Measurements from ENCODE around the gene ARPP21.

ARPP21 gene

GRCh38 chr3:35690271-35690670, 50.9 kb downstream of the ARPP21 start:
- no peak overlapping the region for H3K4me3 ChIP-seq (ENCODE audit: low read depth, low read length)
- ChIA-PET POLR2A (no interaction called here), CTCF (no interaction called here)
- no peak for TF ChIP-seq CTCF (IDR thresholded peaks at IDR 0.05; ENCODE audit: insufficient read depth, low read length, missing control alignments)
- no peak for DNase-seq (ENCODE audit: low read depth, low spot score)

- no peak for DNase-seq (ENCODE audit: low read depth, low spot score)
- ChIA-PET CTCF (no interaction called here), POLR2A (no interaction called here)
- no peak for TF ChIP-seq CTCF (IDR thresholded peaks at IDR 0.05; ENCODE audit: insufficient read depth, low read length, missing control alignments)
- H3K4me3 ChIP-seq (ENCODE audit: low read depth, low read length) = no peak overlapping the region
These were observed 66.6 kb downstream of the ARPP21 start for GRCh38 chr3:35705904-35706303.

GRCh38 chr3:35707904-35708303, 68.6 kb downstream of the ARPP21 start:
- no peak overlapping the region for H3K4me3 ChIP-seq (ENCODE audit: low read depth, low read length)
- no peak for DNase-seq (ENCODE audit: low read depth, low spot score)
- CTCF ChIA-PET = no interaction called here
- POLR2A ChIA-PET = no interaction called here
- no peak for TF ChIP-seq CTCF (IDR thresholded peaks at IDR 0.05; ENCODE audit: insufficient read depth, low read length, missing control alignments)

GRCh38 chr3:35708394-35709271, 69.3 kb downstream of the ARPP21 start:
- ChIA-PET CTCF (no interaction called here), POLR2A (no interaction called here)
- TF ChIP-seq CTCF (IDR thresholded peaks at IDR 0.05; ENCODE audit: insufficient read depth, low read length, missing control alignments) = no peak
- no peak overlapping the region for H3K4me3 ChIP-seq (ENCODE audit: low read depth, low read length)
- no peak for DNase-seq (ENCODE audit: low read depth, low spot score)

- CTCF ChIA-PET = no interaction called here
- no peak overlapping the region for H3K4me3 ChIP-seq (ENCODE audit: low read depth, low read length)
- POLR2A ChIA-PET = no interaction called here
- TF ChIP-seq CTCF (IDR thresholded peaks at IDR 0.05; ENCODE audit: insufficient read depth, low read length, missing control alignments) = no peak
- DNase-seq (ENCODE audit: low read depth, low spot score) = no peak
These were observed 70.4 kb downstream of the ARPP21 start for GRCh38 chr3:35709691-35710090.

GRCh38 chr3:35710554-35710953, 71.2 kb downstream of the ARPP21 start:
- CTCF ChIA-PET = no interaction called here
- no peak for DNase-seq (ENCODE audit: low read depth, low spot score)

More at GRCh38 chr3:35710554-35710953, 71.2 kb downstream of the ARPP21 start:
- no peak for TF ChIP-seq CTCF (IDR thresholded peaks at IDR 0.05; ENCODE audit: insufficient read depth, low read length, missing control alignments)
- POLR2A ChIA-PET = no interaction called here
- H3K4me3 ChIP-seq (ENCODE audit: low read depth, low read length) = no peak overlapping the region
